IMR-90 (cell line): ENCODE measurements around the gene FAHD1. TPM values are rescaled to one million over a fixed set of nuclear protein-coding genes. Genes with fewer than 3 reads are reported as not detected.

Source experiments
- ATAC-seq: fragments of 200-7000 bp; cut with Tn5 transposase; 2 replicates; pipeline ENCODE4 v1.9.1; 2020; ENCODE audit warnings: low read depth, mild to moderate bottlenecking, moderate library complexity
- BruUV-seq: library from RNA; stranded (reverse); fragments of 400-500 nt; replicated peaks from 2 replicates; lab custom pipeline; 2021; lab: Mats Ljungman, UMichigan
- CTCF ChIA-PET: fragments of 300-600 bp; formaldehyde crosslinking; extraction: SDS; loops from one replicate; lab custom pipeline; 2021; ENCODE audit warnings: antibody characterized with exemption; lab: Yijun Ruan, JAX
- POLR2A ChIA-PET: fragments of 300-600 bp; sonication (Branson Sonifier 250); formaldehyde crosslinking; loops from one replicate; lab custom pipeline; 2022; ENCODE audit warnings: antibody characterized with exemption; ENCODE audit not compliant: unreplicated experiment; lab: Charles Lee
- DNase-seq: peaks from one replicate; pipeline ENCODE4 v3.0.0; 2013
- H2AFZ ChIP-seq: replicated peaks from 2 replicates; pipeline ENCODE3; 2013; ENCODE audit warnings: low read length, mild to moderate bottlenecking; ENCODE audit not compliant: poor library complexity
- H2AK5ac ChIP-seq: 2 replicates; pipeline ENCODE4 v1.6.1; 2013; ENCODE audit warnings: low read depth, low read length, inconsistent platforms
- H2AK9ac ChIP-seq: replicated peaks from 2 replicates; pipeline ENCODE3; 2013; ENCODE audit warnings: mild to moderate bottlenecking, low read depth, low read length, moderate library complexity; ENCODE audit not compliant: poor library complexity
- H2BK120ac ChIP-seq: 2 replicates; pipeline ENCODE4 v1.6.1; 2013; ENCODE audit warnings: low read depth, low read length, inconsistent platforms
- H2BK15ac ChIP-seq: 3 replicates; pipeline ENCODE4 v1.6.1; 2013; ENCODE audit warnings: low read depth, low read length, inconsistent platforms
- H2BK20ac ChIP-seq: 2 replicates; pipeline ENCODE4 v1.6.1; 2013; ENCODE audit warnings: low read depth, mild to moderate bottlenecking, inconsistent platforms, low read length, moderate library complexity
- H2BK5ac ChIP-seq: 2 replicates; pipeline ENCODE4 v1.6.1; 2013; ENCODE audit warnings: mild to moderate bottlenecking, low read depth, low read length, inconsistent platforms; ENCODE audit not compliant: poor library complexity, severe bottlenecking
- H3K14ac ChIP-seq: replicated peaks from 2 replicates; pipeline ENCODE4 v1.6.1; 2013; ENCODE audit warnings: low read depth, low read length, inconsistent platforms
- H3K18ac ChIP-seq: 2 replicates; pipeline ENCODE4 v1.6.1; 2013; ENCODE audit warnings: low read depth, low read length, control low read depth
- H3K23ac ChIP-seq: 2 replicates; pipeline ENCODE4 v1.6.1; 2013; ENCODE audit warnings: low read depth, low read length, inconsistent platforms
- H3K27ac ChIP-seq: 2 replicates; pipeline ENCODE4 v1.5.1; 2013; ENCODE audit warnings: mild to moderate bottlenecking, control low read depth, low read length; ENCODE audit not compliant: insufficient read depth
- H3K27me3 ChIP-seq: 2 replicates; pipeline ENCODE4 v1.6.1; 2013; ENCODE audit warnings: low read length; ENCODE audit not compliant: control insufficient read depth, insufficient read depth
- H3K36me3 ChIP-seq: 2 replicates; pipeline ENCODE4 v1.6.1; 2013; ENCODE audit warnings: low read length, mixed read lengths; ENCODE audit not compliant: control insufficient read depth, insufficient read depth
- H3K4ac ChIP-seq: 2 replicates; pipeline ENCODE4 v1.6.1; 2013; ENCODE audit warnings: low read depth, low read length, inconsistent platforms
- H3K4me1 ChIP-seq: 2 replicates; pipeline ENCODE4 v1.6.1; 2013; ENCODE audit warnings: low read length, mixed read lengths; ENCODE audit not compliant: control insufficient read depth, insufficient read depth
- H3K4me2 ChIP-seq: 2 replicates; pipeline ENCODE4 v1.6.1; 2013; ENCODE audit warnings: low read depth, mild to moderate bottlenecking, control low read depth, low read length, moderate library complexity
- H3K4me3 ChIP-seq: 2 replicates; pipeline ENCODE4 v1.5.1; 2013; ENCODE audit warnings: low read depth, mild to moderate bottlenecking, control low read depth, low read length, moderate library complexity; ENCODE audit not compliant: insufficient read depth
- H3K56ac ChIP-seq: 2 replicates; pipeline ENCODE4 v1.6.1; 2013; ENCODE audit warnings: low read length, inconsistent platforms; ENCODE audit not compliant: insufficient read depth; ENCODE audit errors: extremely low read depth
- H3K79me1 ChIP-seq, 2 experiments: 2 replicates each; pipeline ENCODE4 v1.6.1; 2013; ENCODE audit warnings: low read length in 2 of 2, inconsistent platforms in 1 of 2, low read depth in 1 of 2
- H3K9ac ChIP-seq: 2 replicates; pipeline ENCODE4 v1.6.1; 2013; ENCODE audit warnings: low read depth, low read length, control low read depth
- H3K9me1 ChIP-seq: 2 replicates; pipeline ENCODE4 v1.6.1; 2013; ENCODE audit warnings: low read length, inconsistent platforms; ENCODE audit not compliant: insufficient read depth
- H3K9me3 ChIP-seq: 2 replicates; pipeline ENCODE4 v1.6.1; 2013; ENCODE audit warnings: low read length; ENCODE audit not compliant: control insufficient read depth, insufficient read depth
- H4K20me1 ChIP-seq: 2 replicates; pipeline ENCODE4 v1.6.1; 2013; ENCODE audit warnings: low read length, inconsistent platforms; ENCODE audit not compliant: insufficient read depth
- H4K5ac ChIP-seq: 2 replicates; pipeline ENCODE4 v1.6.1; 2013; ENCODE audit warnings: mild to moderate bottlenecking, low read depth, low read length, control low read depth
- H4K8ac ChIP-seq, 2 experiments: 2 replicates each; pipeline ENCODE4 v1.6.1; 2013; ENCODE audit warnings: low read depth in 2 of 2, low read length in 2 of 2, control low read depth in 1 of 2, inconsistent platforms in 1 of 2
- H4K91ac ChIP-seq: 2 replicates; pipeline ENCODE4 v1.6.1; 2013; ENCODE audit warnings: low read depth, low read length, inconsistent platforms; ENCODE audit not compliant: insufficient read depth
- BHLHE40 ChIP-seq: fragments of 150-350 bp; IDR thresholded peaks from 2 replicates; pipeline ENCODE4 v1.6.1; 2016; ENCODE audit warnings: mild to moderate bottlenecking, low read depth, low read length
- CEBPB ChIP-seq: IDR thresholded peaks from 2 replicates; pipeline ENCODE4 v1.6.1; 2012; ENCODE audit warnings: low read depth, low read length, improper control_type of control experiment
- CHD1 ChIP-seq: IDR thresholded peaks from 2 replicates; pipeline ENCODE4 v1.6.1; 2012; ENCODE audit warnings: low read depth, low read length, improper control_type of control experiment
- CTCF ChIP-seq: conservative IDR thresholded peaks from 2 replicates; pipeline ENCODE4 v1.5.1; 2012; ENCODE audit warnings: mild to moderate bottlenecking, low read depth, low read length, improper control_type of control experiment
- ELK1 ChIP-seq: fragments of 150-350 bp; IDR thresholded peaks from 2 replicates; pipeline ENCODE4 v1.6.1; 2016; ENCODE audit warnings: low read depth, mild to moderate bottlenecking, low read length, moderate library complexity, borderline replicate concordance
- FOS ChIP-seq: fragments of 150-350 bp; IDR thresholded peaks from 2 replicates; pipeline ENCODE4 v1.6.1; 2016; ENCODE audit warnings: low read depth, low read length
- MAFK ChIP-seq: IDR thresholded peaks from 2 replicates; pipeline ENCODE4 v1.6.1; 2012; ENCODE audit warnings: low read depth, low read length, improper control_type of control experiment
- MAZ ChIP-seq: IDR thresholded peaks from 2 replicates; pipeline ENCODE4 v1.6.1; 2012; ENCODE audit warnings: low read depth, mild to moderate bottlenecking, low read length, improper control_type of control experiment, moderate library complexity, borderline replicate concordance
- MXI1 ChIP-seq: IDR thresholded peaks from 2 replicates; pipeline ENCODE4 v1.6.1; 2012; ENCODE audit warnings: low read depth, mild to moderate bottlenecking, low read length, moderate library complexity, borderline replicate concordance
- NFE2L2 ChIP-seq: fragments of 150-350 bp; IDR thresholded peaks from 2 replicates; pipeline ENCODE4 v1.6.1; 2016; ENCODE audit warnings: low read depth, mild to moderate bottlenecking, low read length
- RCOR1 ChIP-seq: IDR thresholded peaks from 2 replicates; pipeline ENCODE4 v1.6.1; 2012; ENCODE audit warnings: mild to moderate bottlenecking, low read length, improper control_type of control experiment; ENCODE audit not compliant: insufficient replicate concordance
- SMC3 ChIP-seq: fragments of 150-350 bp; IDR thresholded peaks from 2 replicates; pipeline ENCODE4 v1.6.1; 2016; ENCODE audit warnings: low read depth, mild to moderate bottlenecking, antibody characterized with exemption, low read length, moderate library complexity
- USF2 ChIP-seq: fragments of 150-350 bp; IDR thresholded peaks from 2 replicates; pipeline ENCODE4 v1.6.1; 2017; ENCODE audit warnings: mild to moderate bottlenecking, antibody characterized with exemption, low read length, low read depth
- WGBS, 2 experiments: methylation state at CpG; one replicate each; pipeline versions ENCODE4 v1.1.5 to v1.1.7; 2013; ENCODE audit warnings: missing lambda C conversion rate in 2 of 2; ENCODE audit not compliant: insufficient read length in 1 of 2; ENCODE audit errors: extremely low coverage in 2 of 2; 5-methylcytosine and 5-hydroxymethylcytosine counted together
- dilution Hi-C: fragments of 300-500 bp; cut with HindIII; formaldehyde crosslinking; loops from one replicate; pipeline ENCODE4 v1.14.3; 2018; ENCODE audit warnings: low sequenced_read_pairs; ENCODE audit not compliant: unreplicated experiment
- in situ Hi-C: fragments of 300-500 bp; cut with MboI; formaldehyde crosslinking; loops from 3 replicates; pipeline ENCODE4 v1.14.3; 2019; ENCODE audit warnings: low sequenced_read_pairs, inconsistent platforms, mixed read lengths
- intact Hi-C: fragments of 100-400 bp; cut with micrococcal nuclease; formaldehyde crosslinking; loops from 2 replicates; pipeline ENCODE4 v1.10.0; 2022
- polyA plus RNA-seq, 3 experiments: library from polyadenylated mRNA; depleted of rRNA; stranded (reverse); fragments of >200 nt; gene quantifications; 2 replicates each; pipeline ENCODE4 v1.2.3, GENCODE V29; 2012; ENCODE audit warnings: low replicate concordance in 1 of 3
- total RNA-seq: library from RNA; depleted of rRNA; stranded (reverse); fragments of >200 nt; gene quantifications from 2 replicates; pipeline ENCODE4 v1.2.3, GENCODE V29; 2012

Gene FAHD1
- total and polyA plus RNA-seq, 2 of the 4 experiments (the other 2 are of a cell fraction) = 65.3 to 85.9 TPM

- ATAC-seq (no peak), DNase-seq (no peak)
- H2AK9ac ChIP-seq = no peak overlapping the region
- H4K8ac ChIP-seq = no peak overlapping the region
- WGBS, 2 experiments = 87% methylated on average over 11 of the region's 15 CpGs; no CpG with 5 or more reads in 1 of the 2 experiments
- no peaks in the 10 kb centered on the region for H3K4me1 ChIP-seq
- H2BK120ac ChIP-seq = no peak overlapping the region
- H3K27me3 ChIP-seq = no peaks in the 10 kb centered on the region
- no peak overlapping the region for H3K14ac ChIP-seq
- H3K9me1 ChIP-seq = 0 out of 2 replicates have a peak, but pooled peaks cover under 1% of the 10 kb centered on the region
- ChIA-PET POLR2A (no interaction called here), CTCF (no interaction called here)
- no peaks in the 10 kb centered on the region for H3K9me3 ChIP-seq
- H3K18ac ChIP-seq = no peak overlapping the region
- H3K36me3 ChIP-seq = peaks cover 34% of the 10 kb centered on the region
- TF ChIP-seq NFE2L2 (no peak), MAFK (no peak), CHD1 (no peak), SMC3 (no peak), MXI1 (no peak), MAZ (no peak), USF2 (no peak), FOS (no peak), RCOR1 (no peak), BHLHE40 (no peak), CEBPB (no peak), ELK1 (no peak), CTCF (no peak)
- peaks cover 3 to 22% of the 10 kb centered on the region in 2 experiments; a peak in 2 of 4 replicates for H3K79me1 ChIP-seq
- H3K4me2 ChIP-seq = no peak overlapping the region
- no peak overlapping the region for H2AK5ac ChIP-seq
- H4K5ac ChIP-seq = no peak overlapping the region
- H3K56ac ChIP-seq = no peak overlapping the region
- H2BK15ac ChIP-seq = no peak overlapping the region
- peaks cover 24% of the 10 kb centered on the region for H4K20me1 ChIP-seq
- intact Hi-C loops (no loop called here), in situ Hi-C loops (no loop called here), dilution Hi-C loops (no loop called here)
- H3K4me3 ChIP-seq = no peak overlapping the region
- no peak overlapping the region for H3K4ac ChIP-seq
- no peak overlapping the region for H2BK5ac ChIP-seq
- no peak overlapping the region for H2BK20ac ChIP-seq
- no peak overlapping the region for H3K9ac ChIP-seq
- no peak overlapping the region for H3K23ac ChIP-seq
- no peak overlapping the region for H4K91ac ChIP-seq
- H2AFZ ChIP-seq = no peak overlapping the region
- no TSS peak for BruUV-seq
- no peak overlapping the region for H3K27ac ChIP-seq
These were observed 36.8 kb upstream of the FAHD1 start for GRCh38 chr16:1790261-1790610.
